HFF-Myc (cell line): ENCODE results near the gene CIT.

Experiments
- DNase-seq: peaks from one replicate; pipeline ENCODE4 v3.0.0-alpha.2; 2011; ENCODE audit warnings: low read depth; ENCODE audit errors: extremely low read depth
- H3K4me3 ChIP-seq: replicated peaks from 2 replicates; pipeline ENCODE4 v1.5.1; 2011; ENCODE audit warnings: low read depth, mild to moderate bottlenecking, control low read depth, low read length
- TF ChIP-seq, protein P1 (sequence below): IDR thresholded peaks from 2 replicates; pipeline ENCODE4 v1.5.1; 2012; ENCODE audit warnings: mild to moderate bottlenecking, low read depth, low read length, control low read depth; ENCODE audit errors: missing control alignments

CIT gene

GRCh38 chr12:119802472-119802871 is 74.6 kb downstream of the CIT start:
- H3K4me3 ChIP-seq, result no peak overlapping the region
- DNase-seq, result no peak
- TF ChIP-seq, protein P1, sequence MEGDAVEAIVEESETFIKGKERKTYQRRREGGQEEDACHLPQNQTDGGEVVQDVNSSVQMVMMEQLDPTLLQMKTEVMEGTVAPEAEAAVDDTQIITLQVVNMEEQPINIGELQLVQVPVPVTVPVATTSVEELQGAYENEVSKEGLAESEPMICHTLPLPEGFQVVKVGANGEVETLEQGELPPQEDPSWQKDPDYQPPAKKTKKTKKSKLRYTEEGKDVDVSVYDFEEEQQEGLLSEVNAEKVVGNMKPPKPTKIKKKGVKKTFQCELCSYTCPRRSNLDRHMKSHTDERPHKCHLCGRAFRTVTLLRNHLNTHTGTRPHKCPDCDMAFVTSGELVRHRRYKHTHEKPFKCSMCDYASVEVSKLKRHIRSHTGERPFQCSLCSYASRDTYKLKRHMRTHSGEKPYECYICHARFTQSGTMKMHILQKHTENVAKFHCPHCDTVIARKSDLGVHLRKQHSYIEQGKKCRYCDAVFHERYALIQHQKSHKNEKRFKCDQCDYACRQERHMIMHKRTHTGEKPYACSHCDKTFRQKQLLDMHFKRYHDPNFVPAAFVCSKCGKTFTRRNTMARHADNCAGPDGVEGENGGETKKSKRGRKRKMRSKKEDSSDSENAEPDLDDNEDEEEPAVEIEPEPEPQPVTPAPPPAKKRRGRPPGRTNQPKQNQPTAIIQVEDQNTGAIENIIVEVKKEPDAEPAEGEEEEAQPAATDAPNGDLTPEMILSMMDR, result no peak

GRCh38 chr12:119797090-119797489 is 80.0 kb downstream of the CIT start:
- TF ChIP-seq, protein P1, result no peak
- no peak overlapping the region for H3K4me3 ChIP-seq
- no peak for DNase-seq

GRCh38 chr12:119796292-119796691 is 80.8 kb downstream of the CIT start:
- TF ChIP-seq, protein P1, result no peak
- DNase-seq, result no peak
- H3K4me3 ChIP-seq, result no peak overlapping the region

DNA sequence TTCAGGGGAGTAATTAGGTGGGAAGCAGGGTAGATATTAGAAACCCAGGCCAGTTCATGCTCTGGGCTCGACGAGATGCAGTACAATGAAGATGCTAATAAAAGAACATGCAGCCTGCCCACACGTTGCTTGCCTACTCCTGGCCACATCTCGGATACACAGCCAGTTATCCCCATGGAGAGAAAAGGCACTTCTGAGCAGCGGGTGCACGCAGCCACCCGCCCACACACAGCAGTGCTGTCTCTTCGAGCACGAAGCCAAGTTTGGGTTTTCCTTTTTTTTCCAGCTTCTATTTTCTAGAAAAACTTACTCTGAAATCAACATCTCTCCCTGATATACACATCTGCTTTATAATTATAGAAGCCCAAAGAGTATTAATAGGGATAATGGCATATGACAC is 85.7 kb downstream of the CIT start:
- no peak overlapping the region for H3K4me3 ChIP-seq
- TF ChIP-seq, protein P1, result no peak
- no peak for DNase-seq

DNA sequence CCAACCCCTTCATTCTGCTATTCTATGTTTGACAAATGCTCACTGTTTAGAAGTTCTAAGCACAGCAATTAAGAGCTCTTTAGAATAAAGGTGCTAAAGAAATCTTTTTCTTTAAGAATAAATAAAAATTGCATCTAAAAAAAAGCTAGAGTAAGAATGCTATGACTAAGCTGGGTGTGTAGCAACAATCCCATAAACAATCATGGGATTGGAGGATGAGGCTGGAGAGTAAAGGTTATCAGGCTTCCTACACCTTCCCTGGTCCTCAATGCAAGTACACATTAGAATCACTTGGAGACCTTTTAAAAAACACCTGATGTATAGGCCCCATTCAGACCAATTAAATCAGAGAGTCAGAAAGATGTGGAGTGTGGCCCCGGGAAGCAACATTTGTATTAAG is 88.3 kb downstream of the CIT start:
- no peak for DNase-seq
- no peak overlapping the region for H3K4me3 ChIP-seq
- TF ChIP-seq, protein P1, result no peak

- TF ChIP-seq, protein P1, result no peak
- DNase-seq, result no peak
- H3K4me3 ChIP-seq, result no peak overlapping the region
These were observed 90.6 kb downstream of the CIT start for GRCh38 chr12:119786539-119786938.

- no peak for DNase-seq
- TF ChIP-seq, protein P1, result no peak
- no peak overlapping the region for H3K4me3 ChIP-seq
These were observed 92.4 kb downstream of the CIT start for GRCh38 chr12:119784673-119785072.
